H1 (cell line): ENCODE results near the gene LRCH1. TPM values are rescaled to one million over a fixed set of nuclear protein-coding genes. Genes with fewer than 3 reads are reported as not detected.

ENCODE experiments used
- ATF2 ChIP-seq: IDR thresholded peaks from 2 replicates; pipeline ENCODE4 v1.6.1; 2012; ENCODE audit warnings: low read length, inconsistent platforms
- CHD1 ChIP-seq: IDR thresholded peaks from 2 replicates; pipeline ENCODE4 v1.6.1; 2012; ENCODE audit warnings: low read depth, low read length, improper control_type of control experiment
- CTCF ChIP-seq, 3 experiments: IDR thresholded peaks; 1 replicate in 2 of 3; 2 replicates in 1 of 3; pipeline versions ENCODE4 v1.5.1 to v1.6.1; 2011; ENCODE audit warnings: low read length in 3 of 3, mild to moderate bottlenecking in 3 of 3, inconsistent platforms in 2 of 3, low read depth in 1 of 3, moderate library complexity in 1 of 3; ENCODE audit not compliant: insufficient read depth in 1 of 3; ENCODE audit errors: control extremely low read depth in 1 of 3
- HDAC2 ChIP-seq, 2 experiments: fragments of 300-600 bp in 1 of 2; sonication (generic) in 1 of 2; IDR thresholded peaks; 2 replicates each; pipeline ENCODE4 v1.6.1; 2011 to 2012; ENCODE audit warnings: low read depth in 2 of 2, low read length in 2 of 2, mild to moderate bottlenecking in 2 of 2, moderate library complexity in 2 of 2, borderline replicate concordance in 1 of 2, inconsistent platforms in 1 of 2
- KDM4A ChIP-seq: IDR thresholded peaks from one replicate; pipeline ENCODE4 v1.7.1; 2012; ENCODE audit warnings: low read depth, mild to moderate bottlenecking, moderate library complexity, low read length, inconsistent platforms; ENCODE audit not compliant: severe bottlenecking
- TAF7 ChIP-seq: optimal IDR thresholded peaks from 2 replicates; pipeline ENCODE3; 2011; ENCODE audit warnings: low read depth, mild to moderate bottlenecking, inconsistent platforms, low read length, moderate library complexity, borderline replicate concordance
- polyA plus RNA-seq, 7 experiments: library from polyadenylated mRNA; depleted of rRNA in 3 of 7; stranded (reverse) in 5 of 7; unstranded in 2 of 7; fragments of >200 nt in 5 of 7; fragments of 200-250 nt in 2 of 7; gene quantifications; 1 replicate in 5 of 7; 2 replicates in 1 of 7; 4 replicates in 1 of 7; pipeline versions ENCODE4 v1.2.1 to v1.2.3, GENCODE V29; 2011 to 2013; ENCODE audit warnings: missing spikeins in 2 of 7, mixed read lengths in 2 of 7
- total RNA-seq: library from RNA; stranded (reverse); fragmentation: NEBNext Ultra II Directional; extraction: Animal tissue kit (Norgen Biotek cat#: 25700); gene quantifications from 2 replicates; pipeline ENCODE4 v1.2.1, GENCODE V29; 2021

The LRCH1 gene
- total and polyA plus RNA-seq, 2 of the 8 experiments (the other 6 are each of a cell fraction or from before 2014, with no cell fraction given), result 3.0 to 10.1 TPM

DNA sequence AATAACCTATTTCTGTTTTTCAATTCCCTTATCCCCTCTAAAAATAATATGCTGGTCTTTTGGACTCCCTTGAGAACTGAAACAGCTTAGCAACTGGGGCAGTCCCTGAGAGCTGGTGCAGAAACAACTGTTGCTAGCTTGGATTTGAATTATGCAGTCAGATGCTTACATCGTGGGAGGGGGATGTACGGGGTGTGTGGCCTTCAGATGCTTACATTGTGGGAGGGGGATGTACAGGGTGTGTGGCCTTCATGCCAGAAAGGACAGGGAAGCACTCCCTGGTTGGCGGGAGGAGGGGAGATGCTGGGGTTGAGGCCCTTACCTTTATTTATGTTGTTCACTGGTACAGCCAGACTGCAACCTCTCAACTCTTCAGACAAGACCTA lies 25.6 kb downstream of the LRCH1 start (continued):
- TF ChIP-seq ATF2 (no peak), KDM4A (no peak), CTCF (IDR thresholded peaks at IDR 0.05; ENCODE audit: control extremely low read depth in 1 of 3, insufficient read depth in 1 of 3, low read depth in 1 of 3, low read length in 3 of 3) (no peak), HDAC2 (IDR thresholded peaks at IDR 0.05; ENCODE audit: borderline replicate concordance in 1 of 2, low read depth in 2 of 2, low read length in 2 of 2) (no peak), TAF7 (no peak), CHD1 (no peak)
